ENCODE data around the gene DYNLT2. TPM values are rescaled to one million over a fixed set of nuclear protein-coding genes. Genes with fewer than 3 reads are reported as not detected.
"Not testable (repeated sequence)": the region's sequence is repeated elsewhere in the genome, so short reads cannot be mapped to it uniquely, and the experiment has no call there.

Gene DYNLT2
- total and polyA plus RNA-seq, 2 experiments from 2014 or later = 2.9 to 3.1 TPM

DNA sequence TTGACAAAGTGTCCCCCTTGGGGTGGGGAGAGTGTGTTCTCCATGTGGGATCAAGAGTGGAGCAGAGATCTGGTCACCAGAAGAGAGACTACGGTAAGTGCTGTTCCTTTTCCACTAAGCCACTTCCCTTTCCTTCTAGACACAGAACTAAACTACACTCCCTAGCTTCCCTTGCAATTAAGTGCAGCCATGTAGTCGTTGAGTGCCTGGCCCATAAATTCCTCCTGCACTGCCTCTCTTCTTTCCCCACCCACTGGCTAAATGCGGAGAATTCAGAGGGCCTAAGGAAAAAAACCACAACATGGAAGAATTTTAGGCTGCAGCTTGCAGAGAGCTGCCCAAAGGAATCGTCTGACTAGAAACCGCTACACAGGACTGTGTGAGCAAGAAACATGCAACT, 51.1 kb downstream of the DYNLT2 start:
- H3K4me2 ChIP-seq = peak overlapping the region; percentile 77
- no peaks in the 10 kb centered on the region for H3K9me3 ChIP-seq (ENCODE audit: low read depth)
- peaks cover 29% of the 10 kb centered on the region for H3K4me1 ChIP-seq (ENCODE audit: insufficient read depth)
- H3K79me2 ChIP-seq = peaks cover 76% of the 10 kb centered on the region
- no peaks in the 10 kb centered on the region for H3K27me3 ChIP-seq
- H3K9me2 ChIP-seq (replicated peaks; ENCODE audit: insufficient read depth) = no peaks in the 10 kb centered on the region
- no peaks in the 10 kb centered on the region for H3K36me3 ChIP-seq (replicated peaks; ENCODE audit: insufficient read depth, low read depth)
- H3K4me3 ChIP-seq = no peak overlapping the region
- H2AFZ ChIP-seq = no peak overlapping the region
- DNase-seq (ENCODE audit: low spot score) = peak; percentile 53
- peaks cover 7% of the 10 kb centered on the region for H4K20me1 ChIP-seq (ENCODE audit: insufficient read depth, poor library complexity, severe bottlenecking)
- peak overlapping the region; percentile 42 for H3K27ac ChIP-seq
- 25% methylated on average over 5 of the region's 5 CpGs for WGBS (ENCODE audit: low lambda C conversion rate, missing lambda C conversion rate)
- TF ChIP-seq EZH2 (IDR thresholded peaks at IDR 0.05; ENCODE audit: borderline replicate concordance) (no peak), EZH2phosphoT487 (IDR thresholded peaks at IDR 0.05; ENCODE audit: low read depth, severe bottlenecking, unreplicated experiment) (no peak)
- TF ChIP-seq, protein P1, sequence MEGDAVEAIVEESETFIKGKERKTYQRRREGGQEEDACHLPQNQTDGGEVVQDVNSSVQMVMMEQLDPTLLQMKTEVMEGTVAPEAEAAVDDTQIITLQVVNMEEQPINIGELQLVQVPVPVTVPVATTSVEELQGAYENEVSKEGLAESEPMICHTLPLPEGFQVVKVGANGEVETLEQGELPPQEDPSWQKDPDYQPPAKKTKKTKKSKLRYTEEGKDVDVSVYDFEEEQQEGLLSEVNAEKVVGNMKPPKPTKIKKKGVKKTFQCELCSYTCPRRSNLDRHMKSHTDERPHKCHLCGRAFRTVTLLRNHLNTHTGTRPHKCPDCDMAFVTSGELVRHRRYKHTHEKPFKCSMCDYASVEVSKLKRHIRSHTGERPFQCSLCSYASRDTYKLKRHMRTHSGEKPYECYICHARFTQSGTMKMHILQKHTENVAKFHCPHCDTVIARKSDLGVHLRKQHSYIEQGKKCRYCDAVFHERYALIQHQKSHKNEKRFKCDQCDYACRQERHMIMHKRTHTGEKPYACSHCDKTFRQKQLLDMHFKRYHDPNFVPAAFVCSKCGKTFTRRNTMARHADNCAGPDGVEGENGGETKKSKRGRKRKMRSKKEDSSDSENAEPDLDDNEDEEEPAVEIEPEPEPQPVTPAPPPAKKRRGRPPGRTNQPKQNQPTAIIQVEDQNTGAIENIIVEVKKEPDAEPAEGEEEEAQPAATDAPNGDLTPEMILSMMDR (IDR thresholded peaks at IDR 0.05; ENCODE audit: poor library complexity) = no peak

DNA sequence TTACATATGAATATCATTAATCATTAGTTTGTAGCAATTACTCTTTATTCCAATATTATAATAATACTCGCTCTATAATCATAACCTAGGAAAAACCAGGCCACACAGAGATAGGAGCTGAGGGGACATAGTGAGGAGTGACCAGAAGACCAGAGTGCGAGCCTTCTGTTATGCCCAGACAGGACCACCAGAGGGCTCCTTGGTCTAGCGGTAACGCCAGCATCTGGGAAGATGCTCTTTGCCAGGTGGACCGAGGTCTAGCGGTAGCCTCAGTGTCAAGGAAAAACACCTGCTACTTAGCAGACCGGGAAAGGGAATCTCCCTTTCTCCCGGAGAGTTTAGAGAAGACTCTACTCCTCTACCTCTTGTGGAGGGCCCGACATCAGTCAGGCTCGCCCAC, 54.3 kb downstream of the DYNLT2 start:
- TF ChIP-seq, protein P1 (IDR thresholded peaks at IDR 0.05; ENCODE audit: poor library complexity) = peak; percentile 13
- not testable (repeated sequence) for H4K20me1 ChIP-seq (ENCODE audit: insufficient read depth, poor library complexity, severe bottlenecking); H3K4me3 ChIP-seq; H3K27me3 ChIP-seq; DNase-seq (ENCODE audit: low spot score); H3K9me2 ChIP-seq (replicated peaks; ENCODE audit: insufficient read depth); H3K9me3 ChIP-seq (ENCODE audit: low read depth); H3K4me2 ChIP-seq; H2AFZ ChIP-seq; H3K36me3 ChIP-seq (replicated peaks; ENCODE audit: insufficient read depth, low read depth); H3K27ac ChIP-seq
- H3K4me1 ChIP-seq (ENCODE audit: insufficient read depth) = peaks cover 10% of the 10 kb centered on the region
- WGBS (ENCODE audit: low lambda C conversion rate, missing lambda C conversion rate) = 94% methylated on average over 10 of the region's 10 CpGs
- H3K79me2 ChIP-seq = peaks cover 72% of the 10 kb centered on the region

DNA sequence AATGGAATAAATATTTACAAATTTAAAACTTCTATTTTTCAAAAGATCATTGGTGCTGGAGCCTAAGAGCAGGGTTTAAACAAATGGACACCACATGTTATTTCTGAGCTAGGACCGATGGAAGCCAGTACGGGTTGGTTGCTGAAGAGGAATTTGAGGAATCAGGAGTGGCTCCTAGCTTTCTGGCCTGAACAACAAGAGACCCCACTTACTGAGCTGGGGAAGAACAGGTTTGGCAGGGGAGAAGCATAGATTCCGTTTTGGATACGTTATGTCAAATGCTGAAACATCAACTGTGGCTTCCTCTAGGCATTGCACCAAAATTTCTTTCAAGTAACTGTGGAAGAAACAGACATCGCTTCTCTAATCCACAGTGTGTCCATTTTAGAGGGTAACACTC, 56.2 kb downstream of the DYNLT2 start:
- Histone ChIP-seq H4K20me1 (ENCODE audit: insufficient read depth, poor library complexity, severe bottlenecking) (no peaks in the 10 kb centered on the region), H2AFZ (no peak overlapping the region), H3K27ac (no peak overlapping the region), H3K79me2 (peaks cover 63% of the 10 kb centered on the region), H3K4me3 (no peak overlapping the region), H3K9me3 (ENCODE audit: low read depth) (no peaks in the 10 kb centered on the region), H3K4me2 (no peak overlapping the region), H3K4me1 (ENCODE audit: insufficient read depth) (peaks cover 3% of the 10 kb centered on the region), H3K36me3 (replicated peaks; ENCODE audit: insufficient read depth, low read depth) (no peaks in the 10 kb centered on the region), H3K9me2 (replicated peaks; ENCODE audit: insufficient read depth) (no peaks in the 10 kb centered on the region), H3K27me3 (no peaks in the 10 kb centered on the region)
- DNase-seq (ENCODE audit: low spot score) = no peak
- TF ChIP-seq, protein P1 (IDR thresholded peaks at IDR 0.05; ENCODE audit: poor library complexity) = no peak
- TF ChIP-seq EZH2 (IDR thresholded peaks at IDR 0.05; ENCODE audit: borderline replicate concordance) = no peak
- TF ChIP-seq EZH2phosphoT487 (IDR thresholded peaks at IDR 0.05; ENCODE audit: low read depth, severe bottlenecking, unreplicated experiment) = no peak
- WGBS (ENCODE audit: low lambda C conversion rate, missing lambda C conversion rate) = 79% methylated on average over 5 of the region's 5 CpGs

DNA sequence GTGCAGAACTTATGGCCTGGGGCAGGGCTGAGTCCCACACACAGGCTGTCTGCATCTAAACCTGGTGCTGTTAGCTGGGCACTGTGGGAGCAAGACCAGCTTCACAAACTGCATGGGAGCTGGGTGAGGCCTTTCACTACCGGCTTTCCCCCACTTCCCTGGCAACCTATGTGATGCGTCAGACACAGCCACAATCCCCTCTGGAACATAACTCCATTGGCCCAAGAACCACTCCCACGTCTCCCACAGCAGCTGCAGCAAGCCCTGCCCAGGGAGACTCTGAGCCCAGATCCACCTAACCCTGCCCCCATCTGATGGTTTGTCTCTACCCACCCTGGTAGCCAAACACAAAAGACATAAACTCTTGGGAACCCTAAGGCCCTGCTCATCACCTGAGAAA, 58.9 kb downstream of the DYNLT2 start:
- no peak for TF ChIP-seq EZH2phosphoT487 (IDR thresholded peaks at IDR 0.05; ENCODE audit: low read depth, severe bottlenecking, unreplicated experiment)
- no peak for TF ChIP-seq EZH2 (IDR thresholded peaks at IDR 0.05; ENCODE audit: borderline replicate concordance)
- TF ChIP-seq, protein P1 (IDR thresholded peaks at IDR 0.05; ENCODE audit: poor library complexity) = no peak
- DNase-seq (ENCODE audit: low spot score) = no peak
- H4K20me1 ChIP-seq (ENCODE audit: insufficient read depth, poor library complexity, severe bottlenecking) = no peaks in the 10 kb centered on the region
- no peaks in the 10 kb centered on the region for H3K9me2 ChIP-seq (replicated peaks; ENCODE audit: insufficient read depth)
- no peak overlapping the region for H3K27ac ChIP-seq
- no peaks in the 10 kb centered on the region for H3K36me3 ChIP-seq (replicated peaks; ENCODE audit: insufficient read depth, low read depth)
- WGBS (ENCODE audit: low lambda C conversion rate, missing lambda C conversion rate) = 93% methylated on average over 3 of the region's 3 CpGs
- no peak overlapping the region for H2AFZ ChIP-seq
- H3K79me2 ChIP-seq = peaks cover 47% of the 10 kb centered on the region
- H3K4me1 ChIP-seq (ENCODE audit: insufficient read depth) = no peaks in the 10 kb centered on the region
- H3K27me3 ChIP-seq = no peaks in the 10 kb centered on the region
- no peak overlapping the region for H3K4me3 ChIP-seq
- no peak overlapping the region for H3K4me2 ChIP-seq
- H3K9me3 ChIP-seq (ENCODE audit: low read depth) = no peaks in the 10 kb centered on the region

Data from hepatocyte (in vitro differentiated cells).